WTC11 (cell line): ENCODE data around the gene EPHA2.

Source experiments
- E2F4 ChIP-seq: sonication (generic); formaldehyde crosslinking; IDR thresholded peaks from 2 replicates; pipeline ENCODE4 v1.8.1; 2022; ENCODE audit warnings: low read depth, mild to moderate bottlenecking, moderate library complexity, missing genetic modification reagents, borderline replicate concordance
- ETV6 ChIP-seq: sonication (generic); formaldehyde crosslinking; IDR thresholded peaks from 2 replicates; pipeline ENCODE4 v1.8.1; 2022; ENCODE audit warnings: mild to moderate bottlenecking, missing genetic modification reagents
- FOXJ3 ChIP-seq: sonication (generic); formaldehyde crosslinking; IDR thresholded peaks from 2 replicates; pipeline ENCODE4 v1.9.0; 2021; ENCODE audit warnings: missing genetic modification reagents, mild to moderate bottlenecking, borderline replicate concordance
- MLX ChIP-seq: sonication (generic); formaldehyde crosslinking; IDR thresholded peaks from 2 replicates; pipeline ENCODE4 v1.8.1; 2023; ENCODE audit warnings: mild to moderate bottlenecking, missing genetic modification reagents, moderate library complexity
- NR3C1 ChIP-seq: sonication (generic); formaldehyde crosslinking; conservative IDR thresholded peaks from 2 replicates; pipeline ENCODE4 v1.8.1; 2023; ENCODE audit warnings: low read depth, mild to moderate bottlenecking, missing genetic modification reagents
- TCF7 ChIP-seq: sonication (generic); formaldehyde crosslinking; IDR thresholded peaks from 2 replicates; pipeline ENCODE4 v1.8.0; 2022; ENCODE audit warnings: mild to moderate bottlenecking, low read depth, missing genetic modification reagents, moderate library complexity
- TEAD4 ChIP-seq: sonication (generic); formaldehyde crosslinking; IDR thresholded peaks from 2 replicates; pipeline ENCODE4 v1.8.0; 2022; ENCODE audit warnings: mild to moderate bottlenecking, missing genetic modification reagents
- ZNF416 ChIP-seq: fragments of 250-450 bp; sonication (Bioruptor Pico); IDR thresholded peaks from 2 replicates; pipeline ENCODE4 v1.9.0; 2021; ENCODE audit warnings: mild to moderate bottlenecking, inconsistent platforms
- TF ChIP-seq, protein P1 (sequence below): fragments of 200-600 bp; IDR thresholded peaks from 2 replicates; pipeline ENCODE4 v1.8.0; 2022; ENCODE audit warnings: antibody characterized with exemption
- TF ChIP-seq, protein P2 (sequence below): sonication (generic); formaldehyde crosslinking; IDR thresholded peaks from 2 replicates; pipeline ENCODE4 v1.8.1; 2023; ENCODE audit warnings: mild to moderate bottlenecking, missing genetic modification reagents, borderline replicate concordance

DNA sequence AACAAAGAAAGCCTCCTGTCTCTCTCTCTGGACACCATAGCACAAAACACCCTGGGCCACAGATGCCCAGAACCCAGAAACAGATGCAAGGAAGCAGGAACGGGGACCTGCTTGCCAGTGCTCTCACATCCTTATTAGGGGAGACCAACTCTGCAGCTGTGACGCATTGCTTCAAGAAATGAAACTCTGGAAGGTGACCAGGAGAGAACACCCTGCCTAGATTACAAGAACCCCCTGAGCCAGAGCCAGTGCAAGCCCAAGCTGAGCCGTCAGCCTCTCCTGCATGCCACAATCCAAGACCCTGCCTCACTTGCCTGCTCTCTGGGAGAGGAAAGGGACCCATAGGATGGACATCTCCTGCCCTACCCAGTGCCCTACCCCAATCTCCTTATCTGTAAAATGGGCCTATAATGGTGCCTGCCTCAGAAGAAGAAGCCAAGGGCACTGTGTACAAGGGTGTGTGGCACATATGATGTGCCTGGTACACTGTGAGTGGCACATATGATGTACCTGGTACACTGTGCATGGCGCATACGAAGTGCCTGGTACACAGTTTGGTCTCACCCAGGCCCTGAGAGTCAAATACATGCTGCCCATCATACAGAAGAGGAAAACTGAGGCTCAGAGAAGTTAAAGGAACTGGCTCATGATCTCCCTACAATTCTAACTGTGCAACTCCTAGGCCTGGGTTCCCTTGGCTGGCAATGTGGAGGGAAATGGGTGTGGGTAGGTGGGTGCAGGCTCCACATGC lies 65.6 kb downstream of the EPHA2 start:
- no peak for TF ChIP-seq FOXJ3
- TF ChIP-seq, protein P1, sequence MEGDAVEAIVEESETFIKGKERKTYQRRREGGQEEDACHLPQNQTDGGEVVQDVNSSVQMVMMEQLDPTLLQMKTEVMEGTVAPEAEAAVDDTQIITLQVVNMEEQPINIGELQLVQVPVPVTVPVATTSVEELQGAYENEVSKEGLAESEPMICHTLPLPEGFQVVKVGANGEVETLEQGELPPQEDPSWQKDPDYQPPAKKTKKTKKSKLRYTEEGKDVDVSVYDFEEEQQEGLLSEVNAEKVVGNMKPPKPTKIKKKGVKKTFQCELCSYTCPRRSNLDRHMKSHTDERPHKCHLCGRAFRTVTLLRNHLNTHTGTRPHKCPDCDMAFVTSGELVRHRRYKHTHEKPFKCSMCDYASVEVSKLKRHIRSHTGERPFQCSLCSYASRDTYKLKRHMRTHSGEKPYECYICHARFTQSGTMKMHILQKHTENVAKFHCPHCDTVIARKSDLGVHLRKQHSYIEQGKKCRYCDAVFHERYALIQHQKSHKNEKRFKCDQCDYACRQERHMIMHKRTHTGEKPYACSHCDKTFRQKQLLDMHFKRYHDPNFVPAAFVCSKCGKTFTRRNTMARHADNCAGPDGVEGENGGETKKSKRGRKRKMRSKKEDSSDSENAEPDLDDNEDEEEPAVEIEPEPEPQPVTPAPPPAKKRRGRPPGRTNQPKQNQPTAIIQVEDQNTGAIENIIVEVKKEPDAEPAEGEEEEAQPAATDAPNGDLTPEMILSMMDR = no peak
- no peak for TF ChIP-seq TEAD4 (CRISPR knock-in tag)
- no peak for TF ChIP-seq E2F4 (CRISPR knock-in tag)
- TF ChIP-seq TCF7 (CRISPR knock-in tag) = no peak
- no peak for TF ChIP-seq ZNF416
- TF ChIP-seq, protein P2, sequence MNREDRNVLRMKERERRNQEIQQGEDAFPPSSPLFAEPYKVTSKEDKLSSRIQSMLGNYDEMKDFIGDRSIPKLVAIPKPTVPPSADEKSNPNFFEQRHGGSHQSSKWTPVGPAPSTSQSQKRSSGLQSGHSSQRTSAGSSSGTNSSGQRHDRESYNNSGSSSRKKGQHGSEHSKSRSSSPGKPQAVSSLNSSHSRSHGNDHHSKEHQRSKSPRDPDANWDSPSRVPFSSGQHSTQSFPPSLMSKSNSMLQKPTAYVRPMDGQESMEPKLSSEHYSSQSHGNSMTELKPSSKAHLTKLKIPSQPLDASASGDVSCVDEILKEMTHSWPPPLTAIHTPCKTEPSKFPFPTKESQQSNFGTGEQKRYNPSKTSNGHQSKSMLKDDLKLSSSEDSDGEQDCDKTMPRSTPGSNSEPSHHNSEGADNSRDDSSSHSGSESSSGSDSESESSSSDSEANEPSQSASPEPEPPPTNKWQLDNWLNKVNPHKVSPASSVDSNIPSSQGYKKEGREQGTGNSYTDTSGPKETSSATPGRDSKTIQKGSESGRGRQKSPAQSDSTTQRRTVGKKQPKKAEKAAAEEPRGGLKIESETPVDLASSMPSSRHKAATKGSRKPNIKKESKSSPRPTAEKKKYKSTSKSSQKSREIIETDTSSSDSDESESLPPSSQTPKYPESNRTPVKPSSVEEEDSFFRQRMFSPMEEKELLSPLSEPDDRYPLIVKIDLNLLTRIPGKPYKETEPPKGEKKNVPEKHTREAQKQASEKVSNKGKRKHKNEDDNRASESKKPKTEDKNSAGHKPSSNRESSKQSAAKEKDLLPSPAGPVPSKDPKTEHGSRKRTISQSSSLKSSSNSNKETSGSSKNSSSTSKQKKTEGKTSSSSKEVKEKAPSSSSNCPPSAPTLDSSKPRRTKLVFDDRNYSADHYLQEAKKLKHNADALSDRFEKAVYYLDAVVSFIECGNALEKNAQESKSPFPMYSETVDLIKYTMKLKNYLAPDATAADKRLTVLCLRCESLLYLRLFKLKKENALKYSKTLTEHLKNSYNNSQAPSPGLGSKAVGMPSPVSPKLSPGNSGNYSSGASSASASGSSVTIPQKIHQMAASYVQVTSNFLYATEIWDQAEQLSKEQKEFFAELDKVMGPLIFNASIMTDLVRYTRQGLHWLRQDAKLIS (CRISPR knock-in tag) = no peak
- TF ChIP-seq NR3C1 = no peak
- TF ChIP-seq ETV6 = no peak
- TF ChIP-seq MLX = no peak
